CD4-positive, alpha-beta memory T cell (primary cell): ENCODE data around the gene OR1F1. TPM values are rescaled to one million over a fixed set of nuclear protein-coding genes. Genes with fewer than 3 reads are reported as not detected.
A peak's percentile ranks its signal among the peaks of the same experiment; 100 is the strongest.

Experiments
- CTCF ChIA-PET: fragments of 350-600 bp; sonication (Branson Sonifier 250); formaldehyde crosslinking; loops from one replicate; lab custom pipeline; 2021; ENCODE audit warnings: inconsistent platforms; ENCODE audit not compliant: partially characterized antibody; lab: Charles Lee
- POLR2A ChIA-PET: fragments of 350-600 bp; sonication (Branson Sonifier 250); formaldehyde crosslinking; loops from one replicate; lab custom pipeline; 2021; ENCODE audit not compliant: partially characterized antibody; lab: Charles Lee
- DNase-seq, 5 donors: peaks; one replicate each; pipeline versions ENCODE4 v3.0.0 to v3.0.0-alpha.2; 2020 to 2022; ENCODE audit warnings: mixed read lengths in 1 of 5
- H3K27ac ChIP-seq: one replicate; pipeline ENCODE4 v1.7.0; 2013; ENCODE audit warnings: low read depth, low read length
- H3K27me3 ChIP-seq: 2 replicates; pipeline ENCODE4 v1.7.0; 2013; ENCODE audit warnings: mild to moderate bottlenecking, low read length, moderate library complexity; ENCODE audit not compliant: insufficient read depth
- H3K36me3 ChIP-seq: 2 replicates; pipeline ENCODE4 v1.7.0; 2013; ENCODE audit warnings: mild to moderate bottlenecking, low read length, moderate library complexity; ENCODE audit not compliant: insufficient read depth
- H3K4me1 ChIP-seq: 2 replicates; pipeline ENCODE4 v1.7.0; 2013; ENCODE audit warnings: mild to moderate bottlenecking, low read length, moderate library complexity; ENCODE audit not compliant: insufficient read depth
- H3K4me3 ChIP-seq, 2 donors: one replicate each; pipeline ENCODE4 v1.7.0; 2013; ENCODE audit warnings: low read length in 2 of 2, mild to moderate bottlenecking in 1 of 2
- H3K9me3 ChIP-seq, 2 donors: one replicate each; pipeline ENCODE4 v1.7.0; 2013; ENCODE audit warnings: low read length in 2 of 2, control low read depth in 1 of 2; ENCODE audit not compliant: control insufficient read depth in 1 of 2
- H3K27ac Mint-ChIP-seq, 7 donors: one replicate each; pipeline ENCODE4 v1.8.0; 2020 to 2021; ENCODE audit warnings: mixed read lengths in 7 of 7, mild to moderate bottlenecking in 6 of 7, inconsistent platforms in 3 of 7, moderate library complexity in 3 of 7
- H3K27me3 Mint-ChIP-seq, 2 donors: one replicate each; pipeline ENCODE4 v1.8.0; 2020 to 2021; ENCODE audit warnings: mixed read lengths in 2 of 2
- H3K36me3 Mint-ChIP-seq, 2 donors: one replicate each; pipeline ENCODE4 v1.8.0; 2020 to 2021; ENCODE audit warnings: mixed read lengths in 2 of 2, inconsistent platforms in 1 of 2, mild to moderate bottlenecking in 1 of 2
- H3K4me1 Mint-ChIP-seq, 4 donors: one replicate each; pipeline ENCODE4 v1.8.0; 2020 to 2021; ENCODE audit warnings: mixed read lengths in 4 of 4, mild to moderate bottlenecking in 1 of 4
- H3K4me3 Mint-ChIP-seq, 8 donors: one replicate each; pipeline ENCODE4 v1.8.0; 2020 to 2021; ENCODE audit warnings: mixed read lengths in 8 of 8, mild to moderate bottlenecking in 7 of 8, moderate library complexity in 6 of 8, inconsistent platforms in 3 of 8
- H3K9me3 Mint-ChIP-seq, 8 donors: one replicate each; pipeline ENCODE4 v1.8.0; 2020 to 2021; ENCODE audit warnings: mixed read lengths in 8 of 8, mild to moderate bottlenecking in 5 of 8, inconsistent platforms in 3 of 8, moderate library complexity in 1 of 8
- intact Hi-C: fragments of 100-400 bp; cut with micrococcal nuclease; formaldehyde crosslinking; loops from one replicate; pipeline ENCODE4 v1.15.1; 2023
- polyA plus RNA-seq, 2 donors: library from polyadenylated mRNA; unstranded; fragments of 300-500 nt; fragmentation: Illumina TruSeq; gene quantifications; one replicate each; pipeline ENCODE4 v1.2.3, GENCODE V29; 2021
- total RNA-seq, 2 experiments: library from RNA; stranded (reverse); gene quantifications; one replicate each; pipeline ENCODE4 v1.2.3, GENCODE V29; 2021

Gene OR1F1
- total and polyA plus RNA-seq, 4 experiments from 2014 or later = 0.49 to 0.97 TPM; not detected in 2

DNA sequence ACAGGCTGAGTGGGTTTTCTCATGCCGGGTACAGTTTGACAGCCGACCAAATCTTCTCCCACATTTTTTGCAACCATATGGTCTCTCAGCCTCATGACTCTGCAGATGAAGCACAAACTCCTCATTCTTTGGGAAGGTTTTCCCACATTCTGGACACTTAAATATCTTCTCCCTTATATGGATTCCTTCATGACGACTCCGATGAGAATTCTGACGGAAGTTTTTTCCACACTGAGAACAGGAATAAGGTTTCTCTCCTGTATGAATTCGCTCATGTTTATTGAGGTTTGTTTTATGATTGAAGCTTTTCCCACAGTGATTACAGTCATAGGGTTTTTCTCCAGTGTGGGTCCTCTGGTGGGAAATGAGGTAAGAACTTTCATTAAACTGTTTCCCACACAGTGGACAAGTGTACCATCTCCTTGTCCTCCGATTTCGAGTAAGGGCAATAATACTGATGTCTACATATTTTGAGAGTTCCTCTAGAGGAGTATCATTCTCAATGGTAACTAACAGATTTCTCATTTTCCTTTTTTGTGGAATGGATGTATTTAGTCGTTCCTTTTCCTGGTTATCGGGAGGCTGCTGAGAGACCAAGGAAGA, 36.0 kb downstream of the OR1F1 start:
- Mint-ChIP-seq H3K9me3 (peaks cover 2 to 84% (median 71%) of the 10 kb centered on the region in 8 donors), H3K27ac (peak overlapping the region in 2 of 7 donors; percentile 53 to 55), H3K4me1 (no peaks in the 10 kb centered on the region), H3K27me3 (no peaks in the 10 kb centered on the region), H3K4me3 (no peak overlapping the region), H3K36me3 (peaks cover 52 to 68% of the 10 kb centered on the region in 2 donors)
- no peak for DNase-seq
- peaks cover 22% of the 10 kb centered on the region for H3K36me3 ChIP-seq
- peaks cover 15 to 47% of the 10 kb centered on the region in 2 donors for H3K9me3 ChIP-seq
- H3K4me3 ChIP-seq = no peak overlapping the region
- ChIA-PET POLR2A (interaction anchor here (0.6 to 1.4 kb wide), 3 partner anchors 8 to 177 kb away, joined by 4 read pairs; partner anchors contain the start of genes ZNF174, ZNF200 and ZSCAN32), CTCF (no interaction called here)
- no peaks in the 10 kb centered on the region for H3K4me1 ChIP-seq
- no peaks in the 10 kb centered on the region for H3K27me3 ChIP-seq
- intact Hi-C loops = no loop called here
- H3K27ac ChIP-seq = no peak overlapping the region

DNA sequence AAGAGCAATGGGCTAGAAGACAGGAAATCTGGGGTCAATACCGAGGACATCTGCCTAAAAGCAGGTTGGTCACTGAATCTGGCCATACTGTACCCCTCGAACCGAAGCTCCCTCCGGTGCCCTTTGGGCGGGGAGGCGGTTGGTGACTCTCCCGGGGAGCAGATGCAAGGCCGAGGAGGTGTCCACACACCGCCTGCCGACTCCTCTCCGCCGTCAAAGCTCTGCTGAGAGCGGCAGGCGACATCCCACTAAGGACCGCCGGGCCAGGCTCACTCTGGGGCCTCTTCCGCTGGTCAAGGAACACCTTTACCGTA, 46.5 kb downstream of the OR1F1 start:
- no peaks in the 10 kb centered on the region for H3K27me3 Mint-ChIP-seq
- H3K4me1 Mint-ChIP-seq = peaks cover 17 to 41% (median 23%) of the 10 kb centered on the region in 4 donors
- intact Hi-C loops = loop anchor here (2.0 kb wide), 1 partner anchor 44 kb away; no protein-coding TSS in a partner anchor
- H3K27ac Mint-ChIP-seq = peak overlapping the region; percentile 96 to 99 (median 98)
- ChIA-PET CTCF (interaction anchor here (1.4 kb wide), 2 partner anchors 9 to 167 kb away, joined by 3 to 6 read pairs; partner anchors contain the start of genes ZNF174 and ZSCAN32), POLR2A (interaction anchor here (0.9 to 4.5 kb wide), 18 partner anchors 9 to 166 kb away, joined by 3 to 46 read pairs (median 6); partner anchors contain the start of genes OR1F1, ZNF174, ZNF213 and ZNF263)
- Histone ChIP-seq H3K4me3 (peak overlapping the region; percentile 91 to 94), H3K27me3 (no peaks in the 10 kb centered on the region), H3K27ac (peak overlapping the region; percentile 88), H3K9me3 (peaks cover 0 to 4% of the 10 kb centered on the region in 2 donors), H3K4me1 (peaks cover 29% of the 10 kb centered on the region), H3K36me3 (peaks cover 32% of the 10 kb centered on the region)
- H3K9me3 Mint-ChIP-seq = peaks cover 0 to 26% (median 16%) of the 10 kb centered on the region in 8 donors
- peaks cover 41 to 47% of the 10 kb centered on the region in 2 donors for H3K36me3 Mint-ChIP-seq
- peak overlapping the region; percentile 93 to 98 (median 96) for H3K4me3 Mint-ChIP-seq
- peak in 1 of 5 donors; percentile 39 for DNase-seq

DNA sequence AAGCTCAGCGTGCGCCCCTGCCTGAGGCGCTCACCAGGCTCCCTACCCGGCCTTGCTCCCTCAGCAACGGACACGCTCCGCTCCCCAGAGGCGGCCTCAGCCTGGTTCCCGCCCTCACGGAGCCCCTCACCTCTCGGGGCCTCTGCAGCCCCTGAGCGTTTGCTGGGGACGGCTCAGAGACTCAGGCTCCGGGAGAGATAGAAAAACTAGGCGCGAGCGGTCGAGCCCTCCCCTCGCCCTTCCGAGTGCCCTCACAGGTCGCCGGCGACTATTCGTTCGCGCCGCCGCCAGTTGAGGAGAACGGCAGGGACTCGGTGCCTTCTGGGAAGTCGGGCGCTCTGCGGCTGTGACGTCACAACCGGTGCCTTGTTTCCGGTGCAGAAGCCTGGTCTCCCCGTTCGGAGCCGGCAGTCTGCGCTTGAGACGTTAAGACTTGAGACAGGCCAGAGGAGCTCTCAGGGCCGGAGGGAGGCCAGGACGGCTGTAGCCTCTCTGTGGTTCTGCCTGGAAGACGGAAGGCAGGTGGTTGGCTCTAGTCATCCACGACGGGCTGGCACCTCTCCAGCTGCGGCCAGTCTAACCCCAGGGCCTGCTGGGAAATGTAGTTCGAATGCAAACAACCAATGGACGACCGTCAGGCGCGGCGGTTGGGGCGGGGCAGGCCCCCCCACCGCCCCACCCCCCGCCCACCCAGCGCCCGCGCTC, 47.0 kb downstream of the OR1F1 start, which contains the start of gene ZNF200:
TSS of gene ZNF200 (minus strand) at position 302 of the 705 bp plus-strand sequence. CDS start 1,403 bp downstream, outside the sequence.
- no peaks in the 10 kb centered on the region for H3K27me3 ChIP-seq
- H3K36me3 ChIP-seq = peaks cover 30% of the 10 kb centered on the region
- Mint-ChIP-seq H3K4me3 (peak within 1 kb of the TSS; percentile 93 to 98 (median 96)), H3K27me3 (no peaks in the 10 kb centered on the region), H3K36me3 (peaks cover 39 to 45% of the 10 kb centered on the region in 2 donors), H3K4me1 (peaks cover 17 to 41% (median 23%) of the 10 kb centered on the region in 4 donors), H3K27ac (peak within 1 kb of the TSS; percentile 96 to 99 (median 98)), H3K9me3 (peaks cover 0 to 24% (median 14%) of the 10 kb centered on the region in 8 donors)
- peak; percentile 92 to 96 (median 95) for DNase-seq
- POLR2A ChIA-PET = interaction anchor here (0.8 to 4.5 kb wide), 20 partner anchors 10 to 166 kb away, joined by 3 to 46 read pairs (median 5); partner anchors contain the start of genes OR1F1, TIGD7, ZNF174 and ZNF213
- peak within 1 kb of the TSS; percentile 91 to 94 for H3K4me3 ChIP-seq
- CTCF ChIA-PET = interaction anchor here (1.4 kb wide), 2 partner anchors 9 to 166 kb away, joined by 3 to 6 read pairs; partner anchors contain the start of genes ZNF174 and ZSCAN32
- intact Hi-C loops = loop anchor here (1.0 to 2.0 kb wide), 6 partner anchors 20 to 166 kb away; partner anchors contain the start of genes TIGD7, ZNF174, ZNF75A and ZSCAN32
- H3K9me3 ChIP-seq = peaks cover 0 to 4% of the 10 kb centered on the region in 2 donors
- peaks cover 29% of the 10 kb centered on the region for H3K4me1 ChIP-seq
- peak within 1 kb of the TSS; percentile 88 for H3K27ac ChIP-seq

DNA sequence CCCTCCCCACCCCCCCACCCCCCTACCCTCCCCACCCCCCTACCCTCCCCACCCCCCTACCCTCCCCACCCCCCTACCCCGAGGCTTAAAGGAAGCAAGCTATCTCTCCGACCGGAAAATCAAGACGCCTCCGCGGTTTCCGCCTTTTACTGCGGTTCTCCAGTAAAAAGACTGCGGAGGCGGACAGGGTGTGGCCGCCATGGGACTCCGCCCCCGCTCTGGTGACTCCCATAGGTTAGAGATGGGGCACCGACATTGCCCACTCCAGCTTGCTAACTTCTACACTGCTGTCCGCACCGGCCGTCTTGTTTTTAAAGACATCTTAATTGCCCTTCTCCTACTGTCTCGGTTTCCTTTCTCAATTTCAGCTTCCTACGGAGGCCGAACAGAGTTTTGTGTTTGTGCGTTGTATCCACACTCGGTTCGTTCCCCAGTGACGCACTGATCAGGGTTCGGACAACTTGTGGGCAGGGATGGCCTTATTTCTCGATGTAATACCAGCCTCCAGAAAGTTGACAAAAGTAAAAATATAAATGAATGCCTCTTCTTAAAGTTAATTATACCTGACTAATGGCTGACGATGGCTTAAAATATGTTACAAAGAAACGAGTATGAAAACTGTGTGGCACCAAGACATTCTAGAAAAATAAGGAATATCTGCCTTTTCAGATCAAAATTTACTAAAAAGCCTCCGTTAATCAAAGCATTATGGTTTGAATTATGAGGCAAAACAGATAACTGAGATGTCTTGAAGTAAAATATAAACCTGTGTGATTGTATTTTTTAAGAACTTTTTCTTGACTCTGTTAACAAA, 48.1 kb downstream of the OR1F1 start:
- H3K4me3 Mint-ChIP-seq = peak overlapping the region; percentile 69 to 84 (median 80)
- peaks cover 13 to 41% (median 23%) of the 10 kb centered on the region in 4 donors for H3K4me1 Mint-ChIP-seq
- Histone ChIP-seq H3K36me3 (peaks cover 19% of the 10 kb centered on the region), H3K9me3 (no peaks in the 10 kb centered on the region), H3K4me3 (no peak overlapping the region), H3K27ac (no peak overlapping the region), H3K4me1 (peaks cover 29% of the 10 kb centered on the region), H3K27me3 (no peaks in the 10 kb centered on the region)
- H3K36me3 Mint-ChIP-seq = peaks cover 28 to 34% of the 10 kb centered on the region in 2 donors
- ChIA-PET CTCF (interaction anchor here (1.2 to 1.4 kb wide), 2 partner anchors 20 to 165 kb away, joined by 3 read pairs; partner anchors contain the start of genes ZNF174 and ZSCAN32), POLR2A (interaction anchor here (0.8 to 4.5 kb wide), 12 partner anchors 13 to 165 kb away, joined by 3 to 46 read pairs (median 10); partner anchors contain the start of genes OR1F1, TIGD7, ZNF174 and ZNF213)
- intact Hi-C loops = loop anchor here (1.0 to 2.0 kb wide), 6 partner anchors 21 to 165 kb away; partner anchors contain the start of genes TIGD7, ZNF174, ZNF75A and ZSCAN32
- H3K27ac Mint-ChIP-seq = peak overlapping the region; percentile 80 to 94 (median 87)
- peaks cover 0 to 14% (median 5%) of the 10 kb centered on the region in 8 donors for H3K9me3 Mint-ChIP-seq
- H3K27me3 Mint-ChIP-seq = no peaks in the 10 kb centered on the region
- peak; percentile 44 to 83 (median 75) for DNase-seq

- Mint-ChIP-seq H3K27me3 (peaks cover 2 to 4% of the 10 kb centered on the region in 2 donors), H3K4me3 (no peak overlapping the region), H3K9me3 (peaks cover 0 to 3% (median 0%) of the 10 kb centered on the region in 8 donors), H3K27ac (no peak overlapping the region), H3K36me3 (no peaks in the 10 kb centered on the region), H3K4me1 (peaks cover 0 to 2% (median 0%) of the 10 kb centered on the region in 4 donors)
- Histone ChIP-seq H3K4me1 (peaks cover 4% of the 10 kb centered on the region), H3K4me3 (no peak overlapping the region), H3K36me3 (no peaks in the 10 kb centered on the region), H3K9me3 (no peaks in the 10 kb centered on the region), H3K27ac (no peak overlapping the region), H3K27me3 (no peaks in the 10 kb centered on the region)
- ChIA-PET CTCF (interaction anchor here (1.1 kb wide), 1 partner anchor 52 kb away, joined by 3 read pairs; no protein-coding TSS in a partner anchor), POLR2A (no interaction called here)
- no peak for DNase-seq
- intact Hi-C loops = no loop called here
Measured at GRCh38 chr16:3241761-3242160, 53.8 kb downstream of the OR1F1 start.

DNA sequence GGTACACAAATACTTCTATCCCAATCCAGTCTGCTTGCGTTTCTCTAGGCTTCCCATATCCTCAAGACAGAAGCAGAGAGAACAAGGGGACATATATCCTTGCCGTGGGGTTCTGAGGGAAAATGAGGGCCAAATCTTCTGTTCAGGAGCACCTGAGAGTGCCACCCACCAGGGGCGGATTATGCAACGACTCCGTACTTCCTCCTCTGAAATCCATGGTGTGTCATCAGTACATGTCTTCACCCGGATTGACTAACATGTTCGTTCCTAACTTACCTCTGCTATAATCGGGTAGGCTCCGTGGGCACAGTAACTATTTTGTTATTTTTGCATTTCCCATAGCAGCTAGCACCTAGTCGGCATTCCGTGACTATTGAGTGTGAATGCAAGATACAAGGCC, 54.7 kb downstream of the OR1F1 start:
- no peak overlapping the region for H3K4me3 ChIP-seq
- Mint-ChIP-seq H3K9me3 (peaks cover 0 to 3% (median 0%) of the 10 kb centered on the region in 8 donors), H3K36me3 (no peaks in the 10 kb centered on the region), H3K27ac (no peak overlapping the region), H3K27me3 (peaks cover 2 to 4% of the 10 kb centered on the region in 2 donors), H3K4me1 (no peaks in the 10 kb centered on the region), H3K4me3 (no peak overlapping the region)
- H3K27ac ChIP-seq = no peak overlapping the region
- H3K36me3 ChIP-seq = no peaks in the 10 kb centered on the region
- intact Hi-C loops = no loop called here
- ChIA-PET POLR2A (no interaction called here), CTCF (interaction anchor here (0.8 to 1.1 kb wide), 2 partner anchors 9 to 51 kb away, joined by 3 read pairs; no protein-coding TSS in a partner anchor)
- no peaks in the 10 kb centered on the region for H3K9me3 ChIP-seq
- no peaks in the 10 kb centered on the region for H3K4me1 ChIP-seq
- no peaks in the 10 kb centered on the region for H3K27me3 ChIP-seq
- no peak for DNase-seq
